ENCODE measurements around the gene ELF4. TPM values are rescaled to one million over a fixed set of nuclear protein-coding genes. Genes with fewer than 3 reads are reported as not detected.

The ELF4 gene
- polyA plus RNA-seq, 12 donors, result 8.1 to 22.3 (median 9.7) TPM; not detected in 1

- DNase-seq, result no peak
Measured at GRCh38 chrX:130085551-130086446, 24.5 kb downstream of the ELF4 start.

- DNase-seq, result no peak
Measured at GRCh38 chrX:130084631-130085237, 25.6 kb downstream of the ELF4 start.

GRCh38 chrX:130083656-130084382 is 26.5 kb downstream of the ELF4 start:
- DNase-seq, result no peak

GRCh38 chrX:130083107-130083490 is 27.2 kb downstream of the ELF4 start:
- no peak for DNase-seq

GRCh38 chrX:130082244-130083106 is 27.8 kb downstream of the ELF4 start:
- DNase-seq, result no peak

- no peak for DNase-seq
Measured at GRCh38 chrX:130081421-130082045, 28.8 kb downstream of the ELF4 start.

DNA sequence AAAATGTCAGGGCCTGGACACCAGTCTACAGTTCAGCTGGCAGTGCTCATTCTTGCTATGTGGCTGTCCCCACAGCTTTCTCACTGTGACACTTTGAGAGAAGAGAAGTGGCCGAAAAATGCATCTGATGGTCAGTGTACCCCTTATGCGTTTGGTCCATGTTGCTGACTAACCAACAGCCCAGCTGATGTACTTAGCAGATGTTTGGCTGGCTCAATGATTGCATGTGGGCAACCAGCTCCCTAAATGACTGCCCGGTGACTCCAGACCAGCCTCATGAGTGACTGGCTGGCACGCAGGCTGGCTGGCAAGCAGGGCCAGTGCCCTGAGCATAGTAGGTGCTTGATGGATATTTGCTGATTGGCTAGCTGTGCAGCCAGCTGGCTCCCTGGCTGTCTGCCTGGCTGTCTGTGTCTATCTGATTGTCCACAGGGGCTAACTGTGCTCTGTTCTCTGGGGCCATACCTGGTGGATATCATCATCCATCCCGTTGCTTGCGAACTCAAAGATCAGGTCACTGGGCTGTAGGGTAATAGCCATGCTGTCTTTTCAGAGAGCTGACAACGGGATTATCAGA is 29.4 kb downstream of the ELF4 start:
- DNase-seq, result no peak

DNA sequence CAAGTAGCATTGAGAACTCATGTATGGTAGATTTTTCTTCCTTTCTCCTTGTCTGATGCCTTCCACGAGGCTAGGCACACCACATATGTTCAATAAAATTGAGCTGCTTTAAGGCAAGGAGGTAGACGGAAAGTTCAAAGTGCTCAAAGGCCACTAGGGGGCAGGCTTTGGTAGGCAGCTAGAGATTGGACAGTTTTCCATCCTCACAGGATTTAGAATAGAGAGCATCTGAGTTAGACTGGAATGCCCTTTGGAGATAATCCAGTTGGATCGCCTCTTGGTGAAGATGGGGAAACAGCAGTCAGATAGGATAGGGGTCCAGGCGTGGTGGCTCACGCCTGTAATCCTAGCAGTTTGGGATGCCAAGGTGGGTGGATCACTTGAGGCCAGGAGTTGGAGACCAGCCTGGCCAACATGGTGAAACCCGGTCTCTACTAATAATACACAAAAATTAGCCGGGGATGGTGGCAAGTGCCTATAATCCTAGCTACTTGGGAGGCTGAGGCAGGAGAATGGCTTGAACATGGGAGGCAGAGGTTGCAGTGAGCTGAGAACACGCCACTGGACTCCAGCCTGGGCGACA is 30.4 kb downstream of the ELF4 start:
- DNase-seq, result peak; percentile 73

- no peak for DNase-seq
Measured at GRCh38 chrX:130075777-130076176, 34.5 kb downstream of the ELF4 start.

- no peak for DNase-seq
Measured at GRCh38 chrX:130072345-130072740, 38.0 kb downstream of the ELF4 start.

- no peak for DNase-seq
Measured at GRCh38 chrX:130071611-130072344, 38.5 kb downstream of the ELF4 start.

DNA sequence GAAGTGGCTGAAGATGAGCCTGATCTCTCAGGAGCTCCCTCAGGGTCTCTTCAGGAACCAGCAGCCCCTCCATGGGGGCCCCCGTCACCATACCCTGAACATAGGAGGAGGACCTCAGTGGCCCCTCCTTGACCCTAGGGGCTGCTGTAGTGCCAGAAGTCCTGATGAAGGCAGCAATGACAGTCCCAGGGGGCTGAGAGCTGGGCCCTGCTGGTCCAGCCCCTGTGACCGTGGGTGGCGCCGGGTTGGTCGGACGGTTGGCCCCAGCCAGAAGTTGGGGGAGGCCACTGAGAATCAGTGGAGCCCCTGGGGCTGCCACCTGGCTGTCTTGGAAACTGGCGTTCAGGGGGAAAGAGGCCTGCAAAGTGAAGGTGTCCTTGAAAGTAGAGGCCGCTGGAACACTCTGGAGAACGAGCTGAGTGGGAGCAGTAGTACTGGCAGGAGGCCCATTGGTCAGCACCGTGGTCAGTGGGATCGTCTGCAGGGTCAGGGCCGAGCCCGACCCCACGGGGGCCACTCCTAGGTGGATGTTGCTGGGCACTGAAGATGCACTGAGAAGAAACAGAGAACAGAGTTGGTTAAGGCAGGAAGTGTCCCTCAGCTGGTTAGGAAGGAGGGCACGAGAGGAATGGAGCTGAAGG is 43.2 kb downstream of the ELF4 start:
- no peak for DNase-seq

GRCh38 chrX:130060122-130061069 is 49.9 kb downstream of the ELF4 start:
- DNase-seq, result peak; percentile 74

GRCh38 chrX:130058652-130059051 is 51.6 kb downstream of the ELF4 start:
- no peak for DNase-seq

DNA sequence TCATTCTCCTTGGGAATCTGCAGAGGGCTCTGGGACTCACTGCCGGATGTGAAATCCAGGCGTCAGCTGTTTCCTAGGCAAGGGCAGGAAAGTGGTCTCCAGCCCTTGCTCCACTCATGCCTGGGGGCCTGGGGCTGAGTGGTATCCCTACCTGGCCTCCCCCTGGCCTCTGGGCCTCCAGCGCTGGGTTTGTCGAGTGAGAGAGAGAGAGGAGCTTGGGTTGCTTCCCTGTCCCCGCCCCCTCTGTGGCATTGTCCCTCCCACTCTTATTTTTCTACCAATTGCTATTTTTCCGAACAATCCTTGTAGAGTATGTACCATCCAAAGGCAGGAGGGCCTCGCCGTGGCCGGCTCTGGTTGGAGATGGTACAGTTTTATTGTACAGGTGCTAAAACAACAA is 53.1 kb downstream of the ELF4 start:
- no peak for DNase-seq

DNA sequence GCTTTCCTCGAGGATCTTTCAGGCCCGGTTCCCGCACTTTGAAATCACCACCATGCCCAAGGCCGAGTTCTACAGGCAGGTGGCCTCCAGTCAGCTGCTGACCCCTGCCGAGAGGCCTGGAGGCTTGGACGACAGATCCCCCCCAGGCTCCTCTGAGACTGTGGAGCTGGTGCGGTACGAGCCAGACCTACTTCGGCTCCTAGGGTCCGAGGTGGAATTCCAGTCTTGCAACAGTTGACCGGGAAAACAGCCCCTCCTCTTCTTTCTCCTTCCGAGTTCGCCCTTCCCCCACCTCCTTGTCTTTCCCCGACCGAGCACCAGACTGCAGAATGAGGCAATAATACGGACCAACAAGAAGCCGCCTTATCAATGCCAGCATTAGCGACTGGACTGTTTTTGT is 54.4 kb downstream of the ELF4 start:
- no peak for DNase-seq

DNA sequence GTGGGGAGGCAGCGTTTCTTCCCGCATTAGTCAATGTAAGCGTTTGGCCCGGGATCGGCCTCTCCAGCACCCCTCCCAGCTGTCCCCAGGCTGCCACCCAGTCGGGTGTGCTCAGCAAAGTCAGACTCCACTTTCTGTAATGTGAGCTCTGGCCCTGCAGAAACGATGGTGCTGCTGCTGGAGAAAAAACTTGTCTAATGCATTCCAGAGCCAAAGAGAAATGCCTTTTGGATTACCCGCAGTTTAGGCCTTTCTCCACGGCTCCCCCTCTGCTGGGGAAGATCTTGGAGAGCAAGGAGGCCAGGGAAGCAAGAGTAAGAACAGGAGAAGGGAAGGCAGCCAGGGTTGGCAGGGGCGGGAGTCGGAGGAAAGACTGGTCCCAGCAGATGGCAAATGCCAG is 55.2 kb downstream of the ELF4 start:
- DNase-seq, result peak; percentile 61

GRCh38 chrX:130053236-130053635 is 57.1 kb downstream of the ELF4 start:
- no peak for DNase-seq

Measured in muscle of arm (tissue), 12 donors.